ENCODE data around the gene KCNQ1OT1.

The KCNQ1OT1 gene

DNA sequence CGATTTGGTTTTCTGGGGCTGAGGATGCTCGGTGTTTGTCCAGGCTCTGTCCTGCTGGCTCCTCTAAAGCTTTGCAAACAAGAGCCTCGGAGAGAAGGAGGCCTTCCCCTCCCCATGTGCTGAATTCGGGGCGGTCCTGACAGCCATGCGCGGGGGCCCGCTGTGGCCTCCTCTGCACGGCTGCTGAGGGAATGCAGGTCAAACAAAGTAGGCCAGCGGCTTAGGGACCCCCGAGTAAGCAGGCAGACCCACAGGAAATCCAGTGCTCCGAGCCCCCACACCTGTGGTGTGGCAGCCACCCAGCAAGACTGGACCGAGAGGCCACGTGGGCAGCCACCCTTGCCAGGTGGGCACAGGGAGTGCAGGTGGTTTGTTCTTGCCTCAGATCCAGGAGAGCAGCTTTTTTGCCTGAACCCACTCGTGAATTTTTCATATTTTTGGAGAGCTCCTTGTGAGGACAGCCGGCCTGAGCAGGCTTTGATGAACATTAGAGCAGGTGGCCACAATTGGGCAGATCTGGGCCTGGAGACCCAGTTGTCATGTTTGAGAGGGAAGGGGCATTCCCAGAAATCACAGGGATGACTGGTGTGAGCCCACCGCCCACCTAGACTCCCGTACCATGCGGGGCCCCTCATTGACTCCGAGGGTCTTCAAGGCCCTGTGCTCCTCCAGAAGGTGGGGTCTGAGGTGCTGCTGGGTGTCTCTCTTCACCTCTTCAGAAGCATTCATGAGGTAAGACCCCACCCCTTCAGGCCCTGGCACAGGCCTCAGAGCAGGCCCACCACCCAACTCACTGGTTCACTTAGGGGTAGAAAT, 43.0 kb upstream of the KCNQ1OT1 start:
- peaks cover 20% of the 10 kb centered on the region for H3K4me1 ChIP-seq (ENCODE audit: control insufficient read depth, insufficient read depth, low read length)
- no peaks in the 10 kb centered on the region for H3K27me3 ChIP-seq (ENCODE audit: control insufficient read depth, insufficient read depth, low read length, poor library complexity, severe bottlenecking)
- no peak overlapping the region for H3K4me3 ChIP-seq (ENCODE audit: insufficient read depth, low read depth, low read length)
- WGBS, 2 experiments, result 86 to 89% methylated on average over 20 of the region's 20 CpGs
- H3K27ac ChIP-seq (ENCODE audit: insufficient read depth, low read depth, low read length, poor library complexity, severe bottlenecking), result no peak overlapping the region
- no peaks in the 10 kb centered on the region for H3K9me3 ChIP-seq (ENCODE audit: control insufficient read depth, low read length)
- no peaks in the 10 kb centered on the region for H3K36me3 ChIP-seq (ENCODE audit: control insufficient read depth, insufficient read depth, low read length)

DNA sequence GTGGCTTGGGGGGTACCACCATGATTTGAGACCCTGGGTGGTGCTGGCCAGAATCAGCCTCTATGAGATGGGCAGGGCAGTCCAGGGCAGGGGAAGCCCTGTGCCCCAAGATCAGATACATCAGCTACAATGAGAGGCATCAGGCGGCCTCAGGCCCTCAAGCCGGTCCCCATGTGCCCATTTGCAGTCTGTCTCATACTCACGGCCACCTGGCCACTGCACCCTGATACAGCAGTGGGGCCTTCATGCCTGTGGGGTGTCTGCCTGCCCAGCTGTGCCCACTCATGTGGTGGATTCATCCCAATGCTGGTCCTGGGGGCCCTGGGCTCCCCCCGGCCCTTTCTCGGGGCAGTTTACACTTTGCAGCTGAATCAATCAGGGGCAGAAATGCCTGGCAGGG, 42.4 kb upstream of the KCNQ1OT1 start:
- Histone ChIP-seq H3K36me3 (ENCODE audit: control insufficient read depth, insufficient read depth, low read length) (no peaks in the 10 kb centered on the region), H3K27me3 (ENCODE audit: control insufficient read depth, insufficient read depth, low read length, poor library complexity, severe bottlenecking) (no peaks in the 10 kb centered on the region), H3K4me1 (ENCODE audit: control insufficient read depth, insufficient read depth, low read length) (peaks cover 25% of the 10 kb centered on the region), H3K4me3 (ENCODE audit: insufficient read depth, low read depth, low read length) (no peak overlapping the region), H3K9me3 (ENCODE audit: control insufficient read depth, low read length) (no peaks in the 10 kb centered on the region), H3K27ac (ENCODE audit: insufficient read depth, low read depth, low read length, poor library complexity, severe bottlenecking) (no peak overlapping the region)
- 90 to 92% methylated on average over 5 of the region's 5 CpGs for WGBS, 2 experiments

DNA sequence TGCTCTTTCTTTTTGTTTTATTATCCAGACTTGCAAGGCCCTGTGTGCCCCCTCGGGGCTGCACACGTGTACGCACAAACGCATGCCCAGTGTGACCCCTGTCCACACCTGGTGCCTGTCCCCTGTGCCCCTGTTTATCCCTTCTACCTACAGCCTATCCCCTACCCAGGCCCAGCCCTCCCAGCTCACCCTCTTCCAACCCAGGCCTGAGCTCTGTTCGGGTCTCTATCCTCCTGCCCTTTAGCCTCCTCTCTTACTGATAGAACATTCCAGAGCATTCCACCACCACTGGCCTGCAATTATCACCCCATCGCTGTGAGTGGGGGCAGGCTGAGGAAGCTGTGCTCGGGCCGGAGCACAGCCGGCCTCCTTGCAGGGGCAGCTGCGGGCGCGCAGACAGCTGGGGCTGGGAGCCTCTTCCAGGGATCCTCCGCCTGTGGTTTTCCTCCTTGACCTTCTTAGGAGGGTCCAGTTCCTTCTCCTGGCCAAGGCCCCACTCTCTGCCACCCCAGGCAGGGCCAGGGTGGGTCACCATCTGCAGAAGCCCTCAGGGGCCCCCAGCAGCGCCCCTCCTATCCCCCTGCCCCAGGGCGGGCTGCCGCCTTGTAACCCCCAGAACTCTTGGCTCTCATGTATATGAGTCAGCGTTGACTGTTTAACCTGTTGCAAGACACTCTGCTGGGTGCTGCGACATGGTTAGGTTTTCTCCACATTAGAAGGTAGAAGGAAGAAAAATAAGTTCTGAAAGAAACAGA, 41.8 kb upstream of the KCNQ1OT1 start:
- H3K27ac ChIP-seq (ENCODE audit: insufficient read depth, low read depth, low read length, poor library complexity, severe bottlenecking), result no peak overlapping the region
- H3K9me3 ChIP-seq (ENCODE audit: control insufficient read depth, low read length), result no peaks in the 10 kb centered on the region
- H3K36me3 ChIP-seq (ENCODE audit: control insufficient read depth, insufficient read depth, low read length), result no peaks in the 10 kb centered on the region
- WGBS, 2 experiments, result 90 to 91% methylated on average over 18 of the region's 18 CpGs
- no peak overlapping the region for H3K4me3 ChIP-seq (ENCODE audit: insufficient read depth, low read depth, low read length)
- peaks cover 25% of the 10 kb centered on the region for H3K4me1 ChIP-seq (ENCODE audit: control insufficient read depth, insufficient read depth, low read length)
- no peaks in the 10 kb centered on the region for H3K27me3 ChIP-seq (ENCODE audit: control insufficient read depth, insufficient read depth, low read length, poor library complexity, severe bottlenecking)

DNA sequence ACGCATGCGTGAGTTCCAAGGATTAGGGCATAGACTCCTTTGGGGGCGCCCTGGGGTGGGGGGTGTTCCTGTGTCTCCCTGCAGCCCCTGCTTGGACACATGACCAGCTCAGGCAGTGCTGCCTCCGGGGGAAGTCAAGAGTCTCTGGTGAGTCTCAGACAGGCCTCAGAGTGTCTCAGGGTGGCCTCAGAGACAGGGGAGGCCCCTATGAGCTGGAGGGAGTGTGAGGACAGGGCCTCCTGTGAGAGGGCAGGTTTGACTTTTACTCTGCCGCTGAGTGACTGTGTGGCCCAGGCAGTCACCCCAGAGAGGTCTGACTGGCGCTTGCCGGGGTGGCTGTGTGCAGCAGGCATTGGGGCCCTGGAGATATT, 41.2 kb upstream of the KCNQ1OT1 start:
- Histone ChIP-seq H3K9me3 (ENCODE audit: control insufficient read depth, low read length) (no peaks in the 10 kb centered on the region), H3K27me3 (ENCODE audit: control insufficient read depth, insufficient read depth, low read length, poor library complexity, severe bottlenecking) (no peaks in the 10 kb centered on the region), H3K27ac (ENCODE audit: insufficient read depth, low read depth, low read length, poor library complexity, severe bottlenecking) (no peak overlapping the region), H3K36me3 (ENCODE audit: control insufficient read depth, insufficient read depth, low read length) (no peaks in the 10 kb centered on the region), H3K4me3 (ENCODE audit: insufficient read depth, low read depth, low read length) (no peak overlapping the region), H3K4me1 (ENCODE audit: control insufficient read depth, insufficient read depth, low read length) (peaks cover 25% of the 10 kb centered on the region)
- 91 to 92% methylated on average over 7 of the region's 7 CpGs for WGBS, 2 experiments

DNA sequence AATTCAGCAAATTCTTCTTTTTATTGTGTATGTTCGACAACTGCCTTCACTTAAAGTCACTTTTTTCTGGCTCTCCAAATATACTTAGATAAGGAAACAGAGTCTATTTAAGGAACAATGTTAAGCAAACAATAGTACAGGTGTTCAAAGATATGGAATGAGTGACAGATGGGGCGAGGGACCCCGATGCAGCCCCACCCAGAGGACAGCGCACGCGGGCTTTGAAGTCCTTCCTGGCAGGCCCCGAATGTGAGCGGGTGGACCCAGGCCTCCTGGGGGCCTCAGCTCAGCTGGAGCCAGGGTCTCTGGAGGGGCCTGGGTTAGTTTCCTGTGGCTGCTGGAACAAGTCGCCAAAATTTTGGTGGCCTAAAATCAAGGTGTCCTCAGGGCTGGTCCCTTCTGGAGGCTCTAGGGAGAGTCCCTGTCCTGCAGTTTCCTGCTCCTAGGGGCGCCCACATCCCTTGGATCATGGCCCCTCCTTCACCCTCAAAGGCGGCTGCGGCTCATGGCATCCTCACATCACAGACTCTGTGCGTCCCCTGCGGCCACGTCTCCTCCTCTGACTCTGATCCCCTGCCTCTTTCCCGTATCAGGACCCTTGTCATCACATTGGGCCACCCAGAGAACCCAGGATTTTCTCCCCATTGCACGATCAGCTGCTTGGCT, 40.6 kb upstream of the KCNQ1OT1 start:
- H3K27ac ChIP-seq (ENCODE audit: insufficient read depth, low read depth, low read length, poor library complexity, severe bottlenecking), result no peak overlapping the region
- 94% methylated on average over 16 to 17 of the region's 17 CpGs for WGBS, 2 experiments
- H3K9me3 ChIP-seq (ENCODE audit: control insufficient read depth, low read length), result no peaks in the 10 kb centered on the region
- no peaks in the 10 kb centered on the region for H3K36me3 ChIP-seq (ENCODE audit: control insufficient read depth, insufficient read depth, low read length)
- no peak overlapping the region for H3K4me3 ChIP-seq (ENCODE audit: insufficient read depth, low read depth, low read length)
- H3K4me1 ChIP-seq (ENCODE audit: control insufficient read depth, insufficient read depth, low read length), result peaks cover 25% of the 10 kb centered on the region
- no peaks in the 10 kb centered on the region for H3K27me3 ChIP-seq (ENCODE audit: control insufficient read depth, insufficient read depth, low read length, poor library complexity, severe bottlenecking)

DNA sequence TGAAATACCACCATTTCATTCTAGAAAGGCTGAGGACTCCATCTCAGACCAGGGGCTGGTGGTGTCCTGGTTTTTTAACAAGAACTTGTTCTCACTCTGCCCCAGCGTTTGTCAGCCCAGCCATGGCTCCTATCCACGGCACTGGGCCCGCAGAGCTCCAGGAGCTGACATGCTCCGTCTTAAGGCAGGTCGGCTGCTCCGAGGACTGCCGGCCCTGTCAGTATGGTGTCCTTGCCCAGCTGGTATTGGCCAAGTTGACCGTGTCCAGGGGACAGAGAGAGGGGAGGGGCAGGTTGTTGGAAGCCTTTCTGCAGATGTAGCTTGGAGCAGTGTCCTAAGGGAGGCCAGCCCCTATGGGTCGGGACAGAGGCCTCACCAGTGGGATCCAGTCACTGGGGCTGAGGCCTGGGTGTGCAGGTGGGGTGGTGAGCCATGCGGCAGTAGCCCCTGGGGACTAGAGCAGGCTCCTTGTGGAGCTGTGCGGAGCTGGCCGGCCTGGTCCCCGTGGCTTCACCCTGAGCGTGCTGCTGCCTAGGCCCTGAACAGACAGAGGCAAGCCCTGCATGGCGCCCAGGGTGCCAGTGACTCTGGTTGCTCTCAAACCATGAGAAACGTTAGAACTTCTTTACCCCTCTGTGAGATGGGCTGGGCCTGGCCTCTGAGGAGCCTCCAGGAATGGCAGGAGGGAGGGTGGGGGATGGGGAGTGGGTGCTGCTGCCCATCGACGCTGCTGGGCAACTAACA, 39.9 kb upstream of the KCNQ1OT1 start:
- no peaks in the 10 kb centered on the region for H3K9me3 ChIP-seq (ENCODE audit: control insufficient read depth, low read length)
- no peak overlapping the region for H3K27ac ChIP-seq (ENCODE audit: insufficient read depth, low read depth, low read length, poor library complexity, severe bottlenecking)
- WGBS, 2 experiments, result 93 to 94% methylated on average over 18 of the region's 18 CpGs
- H3K4me1 ChIP-seq (ENCODE audit: control insufficient read depth, insufficient read depth, low read length), result peaks cover 25% of the 10 kb centered on the region
- no peaks in the 10 kb centered on the region for H3K36me3 ChIP-seq (ENCODE audit: control insufficient read depth, insufficient read depth, low read length)
- no peak overlapping the region for H3K4me3 ChIP-seq (ENCODE audit: insufficient read depth, low read depth, low read length)
- H3K27me3 ChIP-seq (ENCODE audit: control insufficient read depth, insufficient read depth, low read length, poor library complexity, severe bottlenecking), result no peaks in the 10 kb centered on the region

DNA sequence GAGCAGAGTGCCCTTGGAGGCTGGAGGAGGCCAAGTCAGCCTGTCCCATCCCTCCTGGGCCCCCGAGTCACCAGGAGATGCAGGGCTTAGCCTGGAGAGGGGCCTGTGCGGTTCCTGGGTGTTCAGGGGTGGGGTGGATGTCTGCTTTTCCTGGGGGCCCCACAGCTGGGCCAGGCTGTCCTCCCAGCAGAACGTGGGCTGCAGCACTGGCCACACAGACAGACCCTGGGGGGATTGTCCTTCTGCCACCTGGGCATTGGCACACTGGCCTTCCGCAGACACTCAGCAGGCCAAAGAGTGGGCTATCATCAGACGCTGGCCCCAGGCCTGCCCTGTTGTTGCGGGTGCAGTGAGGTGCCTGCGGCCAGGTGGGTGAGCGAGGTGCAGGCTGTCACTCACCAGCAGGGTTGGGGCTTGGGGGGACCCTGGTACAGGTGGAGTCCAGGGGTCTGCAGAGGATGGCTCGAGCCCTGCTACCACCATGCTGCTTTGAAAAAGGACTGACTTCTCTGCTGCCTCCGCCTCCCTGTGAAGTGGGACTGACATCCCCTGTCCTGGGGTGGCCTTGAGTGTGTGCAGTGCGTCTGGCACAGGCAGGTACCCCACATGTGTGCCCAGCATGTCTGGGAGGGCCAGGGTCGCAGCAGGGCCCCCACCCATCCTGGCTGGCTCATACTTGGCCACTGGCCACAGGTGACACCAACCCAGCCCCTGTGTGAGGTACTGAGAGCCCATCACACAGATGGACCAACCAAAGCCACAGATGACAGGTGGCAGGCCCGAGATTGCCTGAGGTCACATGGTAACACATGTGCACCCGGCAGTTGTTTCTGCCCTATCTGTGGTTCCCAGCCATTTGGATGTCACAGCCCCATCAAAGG, 39.0 kb upstream of the KCNQ1OT1 start:
- 95% methylated on average over 14 of the region's 14 CpGs for WGBS, 2 experiments
- H3K36me3 ChIP-seq (ENCODE audit: control insufficient read depth, insufficient read depth, low read length), result no peaks in the 10 kb centered on the region
- peaks cover 31% of the 10 kb centered on the region for H3K4me1 ChIP-seq (ENCODE audit: control insufficient read depth, insufficient read depth, low read length)
- no peak overlapping the region for H3K4me3 ChIP-seq (ENCODE audit: insufficient read depth, low read depth, low read length)
- H3K27me3 ChIP-seq (ENCODE audit: control insufficient read depth, insufficient read depth, low read length, poor library complexity, severe bottlenecking), result no peaks in the 10 kb centered on the region
- H3K9me3 ChIP-seq (ENCODE audit: control insufficient read depth, low read length), result no peaks in the 10 kb centered on the region
- no peak overlapping the region for H3K27ac ChIP-seq (ENCODE audit: insufficient read depth, low read depth, low read length, poor library complexity, severe bottlenecking)

DNA sequence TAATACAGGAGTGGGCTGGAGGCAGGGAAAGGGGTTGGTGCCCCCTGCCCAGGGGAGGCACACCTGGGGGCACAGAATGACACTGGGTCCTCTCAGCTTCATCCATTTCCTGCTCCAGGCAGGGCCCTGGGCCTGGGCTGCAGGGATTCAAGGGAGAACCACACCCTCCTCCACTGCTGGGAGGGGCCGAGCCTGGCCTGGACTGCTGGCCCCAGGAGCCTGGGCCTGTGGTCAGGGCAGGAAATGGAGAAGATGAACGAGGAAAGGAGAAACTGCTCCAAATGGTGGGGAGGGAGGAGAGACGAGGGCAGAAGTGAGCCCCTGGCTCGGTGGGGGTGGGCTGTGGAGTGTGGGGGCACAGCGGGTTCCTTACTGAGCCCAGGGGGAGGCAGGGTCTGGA, 38.1 kb upstream of the KCNQ1OT1 start:
- Histone ChIP-seq H3K27ac (ENCODE audit: insufficient read depth, low read depth, low read length, poor library complexity, severe bottlenecking) (no peak overlapping the region), H3K4me1 (ENCODE audit: control insufficient read depth, insufficient read depth, low read length) (peaks cover 31% of the 10 kb centered on the region), H3K4me3 (ENCODE audit: insufficient read depth, low read depth, low read length) (no peak overlapping the region), H3K36me3 (ENCODE audit: control insufficient read depth, insufficient read depth, low read length) (no peaks in the 10 kb centered on the region), H3K27me3 (ENCODE audit: control insufficient read depth, insufficient read depth, low read length, poor library complexity, severe bottlenecking) (no peaks in the 10 kb centered on the region), H3K9me3 (ENCODE audit: control insufficient read depth, low read length) (no peaks in the 10 kb centered on the region)
- 88% methylated on average over 5 of the region's 5 CpGs for WGBS, 2 experiments

DNA sequence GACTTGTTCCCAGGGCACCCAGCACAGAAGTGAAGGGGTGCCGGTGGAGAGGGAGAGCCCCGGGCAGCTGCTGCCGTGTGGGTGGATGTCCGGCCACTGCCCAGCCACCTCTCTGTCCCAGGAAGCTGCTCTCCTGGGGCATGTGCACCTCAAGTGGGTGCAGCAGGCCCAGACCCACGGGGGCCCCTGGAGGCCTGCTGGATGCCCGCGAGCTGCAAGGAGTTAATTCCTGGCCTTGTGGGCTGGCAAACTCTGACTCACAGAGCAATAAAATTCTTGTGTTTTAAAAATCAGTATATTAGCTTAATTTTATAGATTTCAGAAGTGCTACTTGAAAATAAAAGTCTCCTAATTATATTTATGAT, 37.4 kb upstream of the KCNQ1OT1 start:
- H3K4me3 ChIP-seq (ENCODE audit: insufficient read depth, low read depth, low read length), result no peak overlapping the region
- no peaks in the 10 kb centered on the region for H3K27me3 ChIP-seq (ENCODE audit: control insufficient read depth, insufficient read depth, low read length, poor library complexity, severe bottlenecking)
- WGBS, 2 experiments, result 89 to 92% methylated on average over 7 of the region's 7 CpGs
- no peaks in the 10 kb centered on the region for H3K36me3 ChIP-seq (ENCODE audit: control insufficient read depth, insufficient read depth, low read length)
- no peak overlapping the region for H3K27ac ChIP-seq (ENCODE audit: insufficient read depth, low read depth, low read length, poor library complexity, severe bottlenecking)
- H3K4me1 ChIP-seq (ENCODE audit: control insufficient read depth, insufficient read depth, low read length), result peaks cover 29% of the 10 kb centered on the region
- H3K9me3 ChIP-seq (ENCODE audit: control insufficient read depth, low read length), result no peaks in the 10 kb centered on the region

Measured in ectodermal cell (in vitro differentiated cells).